ENCODE results near the gene PTPRA. TPM values are rescaled to one million over a fixed set of nuclear protein-coding genes. Genes with fewer than 3 reads are reported as not detected.

The PTPRA gene
- total and polyA plus RNA-seq, 5 donors from 2014 or later = 26.2 to 103 (median 35.1) TPM

DNA sequence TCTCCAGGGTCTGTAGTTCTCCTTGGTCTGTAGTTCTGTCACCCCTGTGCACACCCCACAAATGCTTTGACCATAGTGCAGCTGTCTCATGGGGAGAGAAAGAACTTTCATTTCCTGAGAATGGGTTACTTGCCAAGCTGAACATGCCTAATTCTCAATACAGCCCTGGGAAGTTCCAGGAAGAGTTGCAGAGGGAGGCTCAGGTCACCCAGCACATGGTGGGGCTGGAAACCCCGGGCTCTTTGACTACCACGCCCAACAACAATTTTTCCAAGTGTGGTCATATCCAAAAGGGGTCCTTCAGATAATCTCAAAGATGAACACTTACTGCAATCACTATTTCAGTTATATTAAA, 2.2 kb upstream of the PTPRA start:
- Mint-ChIP-seq H3K36me3 (peaks cover under 1% of the 10 kb centered on the region), H3K27ac (peak overlapping the region in 1 of 3 donors; percentile 89), H3K4me1 (peaks cover 16 to 50% (median 29%) of the 10 kb centered on the region in 4 donors), H3K27me3 (peaks cover 4% of the 10 kb centered on the region), H3K4me3 (peak overlapping the region in 2 of 4 donors; percentile 67 to 93), H3K9me3 (no peaks in the 10 kb centered on the region)
- DNase-seq (no peak), ATAC-seq (ENCODE audit: low read depth in 2 of 2) (no peak)
- Histone ChIP-seq H3K36me3 (ENCODE audit: control insufficient read depth, insufficient read depth, low read length) (no peaks in the 10 kb centered on the region), H3K4me3 (ENCODE audit: low read depth, low read length) (no peak overlapping the region), H3K27me3 (ENCODE audit: control insufficient read depth, insufficient read depth, low read length) (no peaks in the 10 kb centered on the region), H3K9me3 (ENCODE audit: control insufficient read depth in 2 of 2, low read length in 2 of 2) (no peaks in the 10 kb centered on the region), H3K27ac (ENCODE audit: insufficient read depth, low read length, poor library complexity, severe bottlenecking) (no peak overlapping the region), H3K4me1 (ENCODE audit: control insufficient read depth, insufficient read depth, low read length, poor library complexity, severe bottlenecking) (peaks cover 37% of the 10 kb centered on the region)

DNA sequence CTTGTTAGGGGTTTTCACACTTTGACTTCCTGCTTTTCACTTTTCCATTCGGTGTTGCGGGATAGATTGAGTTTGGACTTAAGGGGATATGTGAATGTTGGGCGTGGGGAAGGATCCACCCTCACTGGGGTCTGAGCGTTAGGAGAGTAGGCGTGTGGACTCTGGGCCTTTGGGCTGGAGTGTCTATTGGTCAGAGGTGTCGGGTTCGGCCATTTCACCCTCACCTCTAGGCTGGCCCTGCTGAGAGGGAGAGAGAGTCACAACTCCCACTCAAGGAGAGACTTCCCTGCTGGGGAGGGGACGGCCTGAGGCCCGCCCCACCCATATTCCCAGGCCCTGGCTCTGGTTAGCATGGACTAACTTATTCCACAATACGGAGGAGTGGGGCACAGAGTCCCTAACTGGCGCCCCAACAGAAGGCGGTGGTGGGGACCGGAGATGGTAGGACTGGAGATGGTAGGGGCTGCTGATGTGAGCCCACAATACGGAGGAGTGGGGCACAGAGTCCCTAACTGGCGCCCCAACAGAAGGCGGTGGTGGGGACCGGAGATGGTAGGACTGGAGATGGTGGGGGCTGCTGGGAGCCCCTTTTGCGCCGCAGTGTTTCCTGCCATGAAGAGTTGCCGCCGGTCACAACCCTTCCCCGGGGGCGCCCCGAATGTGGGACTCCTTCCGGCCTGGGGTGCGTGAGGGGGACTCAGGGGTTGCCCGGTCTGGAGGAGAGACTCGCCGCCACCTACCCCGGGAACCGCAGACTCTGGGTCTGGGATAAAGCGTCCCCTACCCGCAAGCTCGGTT, 1.4 kb upstream of the PTPRA start:
- ATAC-seq (ENCODE audit: low read depth in 2 of 2) (no peak), DNase-seq (no peak)
- no peaks in the 10 kb centered on the region for H3K36me3 ChIP-seq (ENCODE audit: control insufficient read depth, insufficient read depth, low read length)
- Mint-ChIP-seq H3K36me3 (no peaks in the 10 kb centered on the region), H3K9me3 (no peaks in the 10 kb centered on the region), H3K27me3 (peaks cover 4% of the 10 kb centered on the region), H3K4me3 (peak overlapping the region; percentile 93 to 96 (median 95)), H3K27ac (peak overlapping the region in 2 of 3 donors; percentile 89 to 90), H3K4me1 (peaks cover 17 to 51% (median 32%) of the 10 kb centered on the region in 4 donors)
- no peaks in the 10 kb centered on the region for H3K9me3 ChIP-seq (ENCODE audit: control insufficient read depth in 2 of 2, low read length in 2 of 2)
- no peaks in the 10 kb centered on the region for H3K27me3 ChIP-seq (ENCODE audit: control insufficient read depth, insufficient read depth, low read length)
- H3K4me1 ChIP-seq (ENCODE audit: control insufficient read depth, insufficient read depth, low read length, poor library complexity, severe bottlenecking) = peaks cover 39% of the 10 kb centered on the region
- H3K27ac ChIP-seq (ENCODE audit: insufficient read depth, low read length, poor library complexity, severe bottlenecking) = no peak overlapping the region
- peak overlapping the region; percentile 86 for H3K4me3 ChIP-seq (ENCODE audit: low read depth, low read length)

DNA sequence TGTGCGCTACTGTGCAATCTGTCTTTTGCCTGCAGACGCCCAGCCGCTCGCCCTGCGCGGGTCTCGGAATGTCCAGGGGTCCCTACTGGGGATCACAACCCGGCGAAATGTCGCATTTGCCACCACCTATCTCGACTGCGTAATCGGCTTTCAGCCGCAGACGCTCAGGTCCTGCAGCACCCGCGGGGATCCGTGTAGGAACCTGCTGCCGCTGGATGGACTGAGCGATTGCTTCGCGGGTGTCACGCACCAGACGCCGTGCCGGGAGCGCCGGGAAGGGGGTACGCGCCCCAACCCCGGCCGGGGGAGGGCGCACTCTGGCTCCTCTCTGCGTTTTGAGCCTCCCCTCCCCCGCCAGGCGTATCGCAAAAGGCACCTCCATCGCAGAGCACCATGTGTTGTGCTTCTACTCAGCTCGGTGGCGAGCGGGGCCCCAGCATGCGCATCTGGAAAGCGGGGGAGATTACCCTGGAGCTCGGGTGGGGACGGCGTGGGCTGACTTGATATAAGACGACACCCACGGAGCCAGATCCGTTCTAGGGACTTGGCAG, 747 bp upstream of the PTPRA start:
- Histone ChIP-seq H3K36me3 (ENCODE audit: control insufficient read depth, insufficient read depth, low read length) (no peaks in the 10 kb centered on the region), H3K4me3 (ENCODE audit: low read depth, low read length) (peak overlapping the region; percentile 86), H3K27ac (ENCODE audit: insufficient read depth, low read length, poor library complexity, severe bottlenecking) (peak overlapping the region; percentile 66), H3K27me3 (ENCODE audit: control insufficient read depth, insufficient read depth, low read length) (no peaks in the 10 kb centered on the region), H3K4me1 (ENCODE audit: control insufficient read depth, insufficient read depth, low read length, poor library complexity, severe bottlenecking) (peaks cover 39% of the 10 kb centered on the region), H3K9me3 (ENCODE audit: control insufficient read depth in 2 of 2, low read length in 2 of 2) (no peaks in the 10 kb centered on the region)
- DNase-seq (peak; percentile 64 to 81 (median 71)), ATAC-seq (ENCODE audit: low read depth in 2 of 2) (peak; percentile 46 to 50)
- H3K9me3 Mint-ChIP-seq = no peaks in the 10 kb centered on the region
- peak overlapping the region; percentile 93 to 96 (median 95) for H3K4me3 Mint-ChIP-seq
- H3K27me3 Mint-ChIP-seq = peaks cover 4% of the 10 kb centered on the region
- H3K36me3 Mint-ChIP-seq = no peaks in the 10 kb centered on the region
- peak overlapping the region; percentile 90 to 92 (median 92) for H3K27ac Mint-ChIP-seq
- peaks cover 17 to 51% (median 35%) of the 10 kb centered on the region in 4 donors for H3K4me1 Mint-ChIP-seq

DNA sequence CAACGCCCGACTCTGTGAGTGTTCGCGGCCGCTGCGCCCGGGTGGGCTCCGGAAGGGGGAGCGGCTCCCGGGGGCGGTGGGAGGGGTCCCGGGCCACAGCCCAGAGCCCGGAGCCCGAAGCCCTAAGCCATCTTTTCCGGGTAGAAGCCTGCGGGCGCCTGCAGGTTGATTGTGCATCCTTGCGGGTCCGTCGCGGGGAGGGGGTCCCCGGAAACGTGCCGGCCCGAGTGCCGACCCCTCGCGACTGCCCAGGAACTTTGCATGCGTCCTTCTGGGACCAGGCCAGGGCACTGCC, 413 bp downstream of the PTPRA start:
- ATAC-seq (ENCODE audit: low read depth in 2 of 2) = peak in 1 of 2 donors; percentile 32

DNA sequence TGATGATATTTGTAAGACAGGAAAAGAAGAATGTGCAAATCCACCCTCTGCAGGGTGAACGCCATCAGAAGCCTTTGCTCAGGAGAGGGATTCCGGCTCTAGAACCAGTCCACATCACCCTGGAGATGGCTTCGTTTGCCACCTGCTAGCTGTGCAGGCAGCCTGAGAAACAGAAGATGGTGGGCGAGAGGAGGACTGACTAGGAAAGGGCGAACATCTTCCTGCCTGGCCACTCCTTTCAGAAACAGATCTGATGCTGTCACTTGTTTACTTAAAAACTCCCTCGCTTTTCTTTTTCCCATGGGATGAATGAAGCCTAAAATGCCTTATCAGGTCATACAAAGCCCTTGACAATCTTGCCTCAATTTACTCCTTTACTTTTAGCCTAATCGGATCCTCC, 1.2 kb downstream of the PTPRA start:
- peak overlapping the region; percentile 93 to 95 (median 94) for H3K4me3 Mint-ChIP-seq
- H3K9me3 ChIP-seq (ENCODE audit: control insufficient read depth in 2 of 2, low read length in 2 of 2) = no peaks in the 10 kb centered on the region
- no peaks in the 10 kb centered on the region for H3K36me3 Mint-ChIP-seq
- H3K27ac Mint-ChIP-seq = peak overlapping the region in 2 of 3 donors; percentile 63 to 75
- no peak for ATAC-seq (ENCODE audit: low read depth in 2 of 2)
- H3K27me3 Mint-ChIP-seq = peaks cover 4% of the 10 kb centered on the region
- H3K27ac ChIP-seq (ENCODE audit: insufficient read depth, low read length, poor library complexity, severe bottlenecking) = peak overlapping the region; percentile 66
- H3K27me3 ChIP-seq (ENCODE audit: control insufficient read depth, insufficient read depth, low read length) = no peaks in the 10 kb centered on the region
- peaks cover 39% of the 10 kb centered on the region for H3K4me1 ChIP-seq (ENCODE audit: control insufficient read depth, insufficient read depth, low read length, poor library complexity, severe bottlenecking)
- H3K4me3 ChIP-seq (ENCODE audit: low read depth, low read length) = peak overlapping the region; percentile 80
- H3K9me3 Mint-ChIP-seq = no peaks in the 10 kb centered on the region
- peak in 1 of 3 donors; percentile 42 for DNase-seq
- peaks cover 23 to 59% (median 42%) of the 10 kb centered on the region in 4 donors for H3K4me1 Mint-ChIP-seq
- H3K36me3 ChIP-seq (ENCODE audit: control insufficient read depth, insufficient read depth, low read length) = no peaks in the 10 kb centered on the region

More for the DNA sequence above, 413 bp downstream of the PTPRA start:
- no peaks in the 10 kb centered on the region for H3K9me3 Mint-ChIP-seq
- peaks cover 20 to 52% (median 38%) of the 10 kb centered on the region in 4 donors for H3K4me1 Mint-ChIP-seq
- H3K27ac Mint-ChIP-seq = peak overlapping the region in 2 of 3 donors; percentile 63 to 75
- H3K36me3 ChIP-seq (ENCODE audit: control insufficient read depth, insufficient read depth, low read length) = no peaks in the 10 kb centered on the region
- peaks cover 39% of the 10 kb centered on the region for H3K4me1 ChIP-seq (ENCODE audit: control insufficient read depth, insufficient read depth, low read length, poor library complexity, severe bottlenecking)
- H3K27me3 ChIP-seq (ENCODE audit: control insufficient read depth, insufficient read depth, low read length) = no peaks in the 10 kb centered on the region
- H3K9me3 ChIP-seq (ENCODE audit: control insufficient read depth in 2 of 2, low read length in 2 of 2) = no peaks in the 10 kb centered on the region
- peak in 2 of 3 donors; percentile 67 to 69 for DNase-seq
- H3K36me3 Mint-ChIP-seq = no peaks in the 10 kb centered on the region
- H3K4me3 Mint-ChIP-seq = peak overlapping the region; percentile 93 to 95 (median 94)
- H3K27me3 Mint-ChIP-seq = peaks cover 4% of the 10 kb centered on the region
- H3K27ac ChIP-seq (ENCODE audit: insufficient read depth, low read length, poor library complexity, severe bottlenecking) = peak overlapping the region; percentile 66
- H3K4me3 ChIP-seq (ENCODE audit: low read depth, low read length) = peak overlapping the region; percentile 80

DNA sequence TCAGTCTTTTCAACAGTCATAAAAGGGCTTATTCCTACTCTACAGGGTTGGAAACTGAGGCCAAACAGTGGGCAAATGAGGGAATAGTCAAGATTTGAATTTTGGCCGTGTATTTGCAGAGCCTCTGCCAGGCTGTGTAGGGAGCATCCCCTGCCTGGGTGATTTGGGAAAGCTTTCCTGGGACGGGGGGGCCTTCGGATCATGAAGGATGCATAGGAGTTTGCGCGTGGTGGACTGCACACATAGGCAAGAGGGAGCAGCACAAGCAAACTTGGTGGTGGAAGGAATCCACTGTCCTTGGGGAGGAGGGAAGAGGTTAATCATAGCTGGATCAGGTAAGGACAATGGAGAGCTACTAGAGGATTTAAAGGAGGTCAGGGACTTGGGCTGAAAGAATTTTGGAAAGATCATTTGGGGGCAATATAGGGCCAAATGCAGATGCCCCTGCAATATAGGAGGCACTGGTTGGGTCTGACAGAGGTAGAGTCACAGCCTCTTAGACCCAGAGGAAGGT, 2.5 kb downstream of the PTPRA start:
- Mint-ChIP-seq H3K36me3 (peaks cover 4% of the 10 kb centered on the region), H3K27me3 (peaks cover 4% of the 10 kb centered on the region), H3K27ac (peak overlapping the region in 2 of 3 donors; percentile 53 to 87)

DNA sequence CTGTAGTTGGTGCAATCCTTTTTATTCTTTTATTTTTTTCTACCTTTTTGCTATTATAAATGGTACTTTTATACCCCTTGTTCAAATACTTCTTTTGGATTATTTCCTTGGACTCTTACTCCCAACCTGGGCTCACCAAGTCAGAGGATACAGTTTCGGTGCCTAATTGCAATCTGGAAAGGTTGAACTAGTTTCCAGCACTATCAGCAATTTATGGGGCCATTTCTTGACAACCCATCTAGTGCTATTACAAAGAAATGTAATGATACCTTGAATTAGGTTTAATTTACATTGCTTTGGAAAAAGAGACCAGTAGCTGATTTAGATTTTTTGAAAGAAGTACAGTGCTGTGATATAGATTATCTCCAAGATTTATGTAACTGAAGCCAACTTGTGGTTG, 5.2 kb downstream of the PTPRA start:
- no peak overlapping the region for H3K27ac ChIP-seq (ENCODE audit: insufficient read depth, low read length, poor library complexity, severe bottlenecking)
- peak overlapping the region in 1 of 4 donors; percentile 37 for H3K4me3 Mint-ChIP-seq
- no peak for DNase-seq
- peaks cover 4% of the 10 kb centered on the region for H3K36me3 Mint-ChIP-seq
- no peak for ATAC-seq (ENCODE audit: low read depth in 2 of 2)
- peak overlapping the region in 1 of 3 donors; percentile 42 for H3K27ac Mint-ChIP-seq
- no peaks in the 10 kb centered on the region for H3K9me3 ChIP-seq (ENCODE audit: control insufficient read depth in 2 of 2, low read length in 2 of 2)
- H3K4me3 ChIP-seq (ENCODE audit: low read depth, low read length) = no peak overlapping the region
- H3K27me3 Mint-ChIP-seq = no peaks in the 10 kb centered on the region
- H3K27me3 ChIP-seq (ENCODE audit: control insufficient read depth, insufficient read depth, low read length) = no peaks in the 10 kb centered on the region
- H3K4me1 ChIP-seq (ENCODE audit: control insufficient read depth, insufficient read depth, low read length, poor library complexity, severe bottlenecking) = peaks cover 29% of the 10 kb centered on the region
- H3K9me3 Mint-ChIP-seq = no peaks in the 10 kb centered on the region
- peaks cover 18 to 73% (median 46%) of the 10 kb centered on the region in 4 donors for H3K4me1 Mint-ChIP-seq
- no peaks in the 10 kb centered on the region for H3K36me3 ChIP-seq (ENCODE audit: control insufficient read depth, insufficient read depth, low read length)

More for the DNA sequence above, 2.5 kb downstream of the PTPRA start:
- H3K36me3 ChIP-seq (ENCODE audit: control insufficient read depth, insufficient read depth, low read length) = no peaks in the 10 kb centered on the region
- Mint-ChIP-seq H3K4me3 (peak overlapping the region; percentile 93 to 95 (median 94)), H3K4me1 (peaks cover 23 to 70% (median 47%) of the 10 kb centered on the region in 4 donors), H3K9me3 (no peaks in the 10 kb centered on the region)
- no peaks in the 10 kb centered on the region for H3K27me3 ChIP-seq (ENCODE audit: control insufficient read depth, insufficient read depth, low read length)
- H3K9me3 ChIP-seq (ENCODE audit: control insufficient read depth in 2 of 2, low read length in 2 of 2) = no peaks in the 10 kb centered on the region
- H3K4me1 ChIP-seq (ENCODE audit: control insufficient read depth, insufficient read depth, low read length, poor library complexity, severe bottlenecking) = peaks cover 39% of the 10 kb centered on the region
- DNase-seq (no peak), ATAC-seq (ENCODE audit: low read depth in 2 of 2) (no peak)
- H3K4me3 ChIP-seq (ENCODE audit: low read depth, low read length) = peak overlapping the region; percentile 37
- H3K27ac ChIP-seq (ENCODE audit: insufficient read depth, low read length, poor library complexity, severe bottlenecking) = no peak overlapping the region

Measured in CD4-positive, CD25-positive, alpha-beta regulatory T cell (primary cell).